ENCODE data around the gene EXOC7.

DNA sequence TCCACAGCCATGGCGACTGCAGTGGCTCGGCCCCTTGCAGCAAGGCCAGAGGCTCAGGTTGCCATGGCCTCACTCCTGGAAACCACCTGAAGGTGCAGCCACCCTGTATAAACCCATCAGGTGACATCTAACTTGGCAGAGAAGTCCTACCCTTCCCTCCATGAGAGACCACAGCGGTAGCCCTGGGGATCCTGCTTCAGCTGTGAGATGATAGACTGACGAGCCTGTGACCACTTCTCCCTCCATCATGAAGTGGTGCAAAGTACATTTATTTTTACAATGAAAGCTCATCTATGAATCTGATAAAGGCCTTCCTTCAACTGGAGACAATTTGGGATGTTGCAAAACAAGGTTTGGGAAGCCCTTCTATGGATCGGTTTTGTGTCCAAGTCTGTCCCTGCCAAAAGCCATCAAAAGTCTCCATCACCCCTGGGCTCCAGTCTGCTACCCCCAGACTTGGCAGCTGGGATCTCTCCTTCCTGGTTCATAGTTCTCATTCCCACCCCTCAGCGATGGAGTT, 22.8 kb downstream of the EXOC7 start:
- TF ChIP-seq, protein P1, sequence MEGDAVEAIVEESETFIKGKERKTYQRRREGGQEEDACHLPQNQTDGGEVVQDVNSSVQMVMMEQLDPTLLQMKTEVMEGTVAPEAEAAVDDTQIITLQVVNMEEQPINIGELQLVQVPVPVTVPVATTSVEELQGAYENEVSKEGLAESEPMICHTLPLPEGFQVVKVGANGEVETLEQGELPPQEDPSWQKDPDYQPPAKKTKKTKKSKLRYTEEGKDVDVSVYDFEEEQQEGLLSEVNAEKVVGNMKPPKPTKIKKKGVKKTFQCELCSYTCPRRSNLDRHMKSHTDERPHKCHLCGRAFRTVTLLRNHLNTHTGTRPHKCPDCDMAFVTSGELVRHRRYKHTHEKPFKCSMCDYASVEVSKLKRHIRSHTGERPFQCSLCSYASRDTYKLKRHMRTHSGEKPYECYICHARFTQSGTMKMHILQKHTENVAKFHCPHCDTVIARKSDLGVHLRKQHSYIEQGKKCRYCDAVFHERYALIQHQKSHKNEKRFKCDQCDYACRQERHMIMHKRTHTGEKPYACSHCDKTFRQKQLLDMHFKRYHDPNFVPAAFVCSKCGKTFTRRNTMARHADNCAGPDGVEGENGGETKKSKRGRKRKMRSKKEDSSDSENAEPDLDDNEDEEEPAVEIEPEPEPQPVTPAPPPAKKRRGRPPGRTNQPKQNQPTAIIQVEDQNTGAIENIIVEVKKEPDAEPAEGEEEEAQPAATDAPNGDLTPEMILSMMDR (conservative IDR thresholded peaks at IDR 0.05 in 1 of 2, IDR thresholded peaks at IDR 0.05 in 1 of 2; ENCODE audit: extremely low read depth in 1 of 2, insufficient read depth in 1 of 2, low read depth in 1 of 2, low read length in 2 of 2): no peak
- no peak for TF ChIP-seq EZH2 (IDR thresholded peaks at IDR 0.05; ENCODE audit: borderline replicate concordance, low read length)
